Ramos (cell line): ENCODE measurements around the gene RAVER1.
"Not testable (repeated sequence)": the region's sequence is repeated elsewhere in the genome, so short reads cannot be mapped to it uniquely, and the experiment has no call there.

Source experiments
- in situ Hi-C: fragments of 300-500 bp; cut with MboI; formaldehyde crosslinking; loops from one replicate; pipeline ENCODE4 v1.14.3; 2022; ENCODE audit warnings: low sequenced_read_pairs; ENCODE audit not compliant: unreplicated experiment

The RAVER1 gene

DNA sequence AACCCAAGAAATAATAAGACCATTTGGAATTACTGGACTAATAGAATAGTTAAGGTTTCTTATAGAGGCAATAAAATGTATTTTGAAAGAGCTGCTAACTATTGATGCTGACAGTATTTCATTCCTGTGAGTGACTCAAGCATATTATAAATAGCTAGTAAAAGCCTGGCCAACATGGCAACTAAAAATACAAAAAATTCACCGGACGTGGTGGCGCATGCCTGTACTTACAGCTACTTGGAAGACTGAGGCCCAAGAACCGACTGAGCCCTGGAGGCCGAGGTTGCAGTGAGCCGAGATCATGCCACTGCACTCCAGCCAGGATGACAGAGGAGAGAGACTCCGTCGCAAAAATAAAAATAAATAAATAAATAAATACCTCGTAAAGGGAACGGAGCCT is 11.5 kb upstream of the RAVER1 start:
- in situ Hi-C loops, result no loop called here

GRCh38 chr19:10343495-10343894 is 10.2 kb upstream of the RAVER1 start:
- in situ Hi-C loops, result no loop called here

- in situ Hi-C loops, result no loop called here
Measured at GRCh38 chr19:10339977-10340376, 6.6 kb upstream of the RAVER1 start.

DNA sequence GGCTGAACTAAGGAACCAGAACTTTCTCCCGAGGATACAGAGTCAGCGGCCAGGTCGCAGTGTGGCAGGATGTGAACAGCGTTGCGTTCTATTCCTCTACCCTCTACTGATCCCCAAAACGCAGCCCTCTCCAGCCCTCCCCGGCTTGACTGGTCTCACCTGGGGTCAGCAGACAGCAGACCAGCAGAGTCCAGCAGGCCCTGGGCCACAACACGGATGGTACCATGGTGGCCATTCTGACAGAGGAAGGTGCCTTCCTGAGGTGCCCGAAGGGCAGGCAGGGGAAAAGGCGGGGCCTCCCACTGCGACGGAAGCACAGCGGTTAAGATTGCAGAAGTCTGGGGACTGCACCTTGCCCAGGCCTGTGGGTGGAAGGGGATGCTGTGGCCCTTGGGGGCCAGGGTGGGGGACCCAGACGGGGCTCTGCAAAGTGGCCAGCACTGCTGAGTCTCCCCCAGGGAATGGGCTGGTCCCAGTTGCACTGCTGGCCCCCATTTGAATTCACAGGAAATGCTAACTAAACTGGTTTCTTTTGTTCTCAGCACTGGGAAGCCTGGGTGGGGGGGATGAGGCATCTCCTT is 6.1 kb upstream of the RAVER1 start, which contains the start of gene ICAM3:
TSS of gene ICAM3 (minus strand) at position 245 of the 581 bp plus-strand sequence. CDS start at position 235, 10 bp downstream.
- in situ Hi-C loops, result no loop called here

- in situ Hi-C loops, result no loop called here
Measured at GRCh38 chr19:10338940-10339339, 5.6 kb upstream of the RAVER1 start.

DNA sequence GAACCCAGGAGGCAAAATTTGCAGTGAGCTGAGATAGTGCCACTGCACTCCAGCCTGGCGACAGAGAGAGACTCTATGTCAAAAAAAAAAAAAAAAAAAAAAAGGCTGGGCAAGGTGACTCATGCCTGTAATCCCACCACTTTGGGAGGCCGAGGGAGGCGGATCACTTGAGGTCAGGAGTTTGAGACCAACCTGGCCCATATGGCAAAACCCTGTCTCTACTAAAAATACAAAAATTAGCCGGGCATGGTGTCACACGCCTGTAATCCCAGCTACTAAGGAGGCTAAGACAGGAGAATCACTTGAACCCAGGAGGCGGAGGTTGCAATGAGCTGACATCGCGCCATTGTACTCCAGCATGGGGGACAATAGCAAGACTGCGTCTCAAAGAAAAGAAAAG is 3.4 kb upstream of the RAVER1 start:
- in situ Hi-C loops, result not testable (repeated sequence)

- in situ Hi-C loops, result no loop called here
Measured at GRCh38 chr19:10335352-10335985, 2.1 kb upstream of the RAVER1 start.

- in situ Hi-C loops, result no loop called here
Measured at GRCh38 chr19:10334588-10335351, 1.4 kb upstream of the RAVER1 start.

DNA sequence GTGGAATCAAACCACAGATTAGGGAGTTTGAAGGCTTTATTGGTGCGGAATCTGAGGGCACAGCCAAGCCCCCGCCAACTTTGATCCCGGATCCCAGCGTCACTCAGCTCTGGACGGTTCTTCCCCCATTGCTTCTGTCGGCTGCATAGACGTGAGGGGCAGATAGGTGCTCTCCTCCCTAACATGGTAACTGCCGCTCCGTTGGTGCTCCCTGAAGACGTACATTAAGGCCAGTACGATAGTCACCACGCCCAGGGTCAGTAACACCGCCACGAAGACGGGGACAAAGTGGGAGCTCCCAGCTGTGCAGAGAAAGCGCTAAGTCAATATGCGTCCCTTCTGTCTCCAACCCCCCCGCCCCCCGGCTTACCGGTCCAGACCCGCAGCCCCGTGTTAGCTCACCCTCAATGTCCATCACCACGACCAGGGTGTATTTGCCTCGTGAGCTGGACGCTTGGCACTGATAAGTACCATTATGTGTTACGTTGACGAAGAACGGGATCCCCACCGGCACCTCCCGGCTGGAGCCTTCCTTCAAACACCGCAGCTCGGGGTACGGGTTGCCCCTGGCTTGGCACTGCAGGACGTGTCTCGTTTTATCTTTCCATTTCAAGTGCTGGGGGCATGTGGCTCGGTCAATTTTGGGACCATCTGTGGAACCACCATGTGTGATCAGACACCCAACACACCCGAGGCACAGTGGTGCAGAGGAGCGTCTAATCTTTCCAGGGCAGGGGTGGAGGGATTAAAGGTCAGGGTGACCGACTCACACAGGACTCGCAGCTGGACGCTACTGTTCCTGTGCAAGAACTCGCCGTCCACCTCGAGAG is 644 bp upstream of the RAVER1 start:
- in situ Hi-C loops, result no loop called here

GRCh38 chr19:10332158-10332964 is 968 bp downstream of the RAVER1 start:
- in situ Hi-C loops, result no loop called here

- in situ Hi-C loops, result no loop called here
Measured at GRCh38 chr19:10329555-10329954, 3.8 kb downstream of the RAVER1 start.

- in situ Hi-C loops, result no loop called here
Measured at GRCh38 chr19:10328558-10329429, 4.5 kb downstream of the RAVER1 start.

- in situ Hi-C loops, result no loop called here
Measured at GRCh38 chr19:10327793-10328192, 5.5 kb downstream of the RAVER1 start.

DNA sequence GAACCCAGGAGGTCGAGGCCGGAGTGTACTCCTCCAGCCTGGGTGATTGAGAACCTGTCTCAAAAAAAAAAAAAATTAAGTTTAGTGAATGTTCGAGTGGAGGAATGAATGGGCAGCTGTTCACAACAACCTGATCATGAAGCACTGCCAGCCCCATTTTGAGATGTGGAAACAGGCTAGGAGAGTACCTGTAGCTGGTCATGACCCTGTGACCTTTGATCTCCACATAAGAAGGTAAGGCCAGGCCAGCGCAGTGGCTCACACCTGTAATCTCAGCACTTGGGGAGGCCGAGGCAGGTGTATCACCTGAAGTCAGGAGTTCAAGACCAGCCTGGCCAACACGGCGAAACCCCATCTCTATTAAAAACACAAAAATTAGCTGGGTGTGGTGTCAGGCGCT is 7.6 kb downstream of the RAVER1 start:
- in situ Hi-C loops, result no loop called here

- in situ Hi-C loops, result no loop called here
Measured at GRCh38 chr19:10321874-10322835, 11.2 kb downstream of the RAVER1 start.

- in situ Hi-C loops, result no loop called here
Measured at GRCh38 chr19:10321417-10321797, 11.9 kb downstream of the RAVER1 start.

GRCh38 chr19:10320602-10321416 is 12.5 kb downstream of the RAVER1 start:
- in situ Hi-C loops, result no loop called here
